Fibroblast of skin of scalp (primary cell): Measurements from ENCODE around the gene LDLRAD4.
A peak's percentile ranks its signal among the peaks of the same experiment; 100 is the strongest.

Experiments used
- DNase-seq: peaks from one replicate; pipeline ENCODE4 v3.0.0-alpha.2; 2013

LDLRAD4 gene

DNA sequence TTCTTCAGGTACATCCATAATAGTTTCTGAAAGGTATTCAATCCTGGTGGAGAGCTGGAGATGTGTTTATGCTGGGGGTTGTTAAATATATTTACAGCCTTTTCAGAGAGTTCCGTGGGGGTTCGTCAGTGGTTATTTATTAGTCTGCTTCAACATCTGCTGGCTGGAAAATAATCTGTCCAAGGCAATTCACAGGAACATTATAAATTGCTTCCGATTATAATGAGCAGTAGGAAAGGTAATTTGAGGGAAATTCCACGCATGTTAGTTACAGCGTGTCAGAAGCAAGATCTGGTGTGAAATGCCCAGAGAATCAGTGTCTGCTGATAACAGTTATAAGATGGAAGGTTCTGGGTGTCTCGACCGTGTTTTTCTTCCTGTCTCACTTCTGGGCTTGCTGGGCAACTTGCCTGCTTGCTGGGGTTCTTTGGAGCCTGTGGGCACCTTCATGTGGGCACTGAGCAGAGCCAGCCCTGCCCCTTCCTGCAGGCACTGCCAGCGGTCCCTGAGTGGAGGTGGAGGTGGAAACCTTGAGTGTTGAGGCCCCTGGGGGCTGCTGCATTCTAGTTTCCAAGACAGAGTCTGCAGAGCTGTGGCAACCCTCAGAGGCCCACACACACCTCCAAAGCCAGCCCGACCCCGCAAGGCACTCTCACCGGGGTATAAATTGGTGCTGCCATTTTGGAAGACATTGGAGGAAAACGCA, 322.1 kb downstream of the LDLRAD4 start:
- no peak for DNase-seq

DNA sequence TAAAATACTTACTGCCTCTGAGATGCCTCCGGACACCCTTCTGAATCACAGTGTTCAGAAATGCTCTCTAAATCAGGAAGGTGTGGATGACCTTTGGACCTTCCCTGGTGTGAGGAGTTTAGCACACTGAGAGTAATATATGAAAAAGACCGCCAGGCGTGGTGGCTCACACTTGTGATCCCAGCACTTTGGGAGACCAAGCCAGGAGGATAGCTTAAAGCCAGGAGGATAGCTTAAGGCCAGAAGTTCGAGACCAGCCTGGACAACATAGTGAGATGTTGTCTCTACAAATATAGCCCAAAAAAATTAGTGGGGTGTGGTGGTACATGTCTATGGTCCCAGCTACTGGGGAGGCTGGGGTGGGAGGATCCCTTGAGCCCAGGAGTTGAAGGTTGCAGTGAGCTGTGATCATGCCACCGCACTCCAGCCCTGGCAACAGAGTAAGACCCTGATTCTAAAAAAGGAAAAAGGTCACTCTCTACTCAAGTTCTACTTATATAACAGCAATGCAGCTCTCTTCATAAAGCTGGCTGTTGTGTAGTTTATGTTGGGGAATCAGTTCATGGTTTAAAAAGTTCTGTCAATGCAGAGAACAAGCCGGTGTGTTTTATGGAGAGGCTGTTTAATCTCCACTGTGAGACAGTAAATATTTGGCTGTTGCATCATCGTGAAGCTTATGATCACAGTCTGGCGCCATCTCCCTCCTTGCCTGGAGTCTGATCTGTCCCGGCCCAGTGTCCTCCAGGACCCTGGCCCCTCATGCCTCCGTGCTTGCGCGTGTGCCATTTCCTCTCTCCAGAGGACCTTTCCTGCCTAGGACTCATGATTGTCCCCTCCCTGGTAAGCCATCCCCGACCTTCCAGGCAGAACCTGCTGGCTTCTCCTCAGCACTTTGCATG, 323.3 kb downstream of the LDLRAD4 start:
- no peak for DNase-seq

DNA sequence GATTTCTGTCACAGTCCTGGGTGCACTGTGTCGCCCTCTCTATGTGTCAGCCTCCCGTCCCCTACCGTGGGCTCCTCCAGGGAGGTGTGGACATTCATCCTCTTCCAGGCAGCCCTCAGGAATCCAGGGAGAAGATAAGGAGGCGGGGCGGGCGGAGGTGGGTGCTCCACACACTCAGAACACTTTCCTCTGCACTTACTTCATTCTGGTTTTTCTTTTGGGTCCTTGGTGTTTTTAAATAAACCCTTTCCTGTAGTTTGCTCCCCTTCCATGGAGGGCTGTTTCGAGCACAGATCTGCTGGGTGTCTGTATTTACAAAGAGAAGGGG, 323.9 kb downstream of the LDLRAD4 start:
- no peak for DNase-seq

DNA sequence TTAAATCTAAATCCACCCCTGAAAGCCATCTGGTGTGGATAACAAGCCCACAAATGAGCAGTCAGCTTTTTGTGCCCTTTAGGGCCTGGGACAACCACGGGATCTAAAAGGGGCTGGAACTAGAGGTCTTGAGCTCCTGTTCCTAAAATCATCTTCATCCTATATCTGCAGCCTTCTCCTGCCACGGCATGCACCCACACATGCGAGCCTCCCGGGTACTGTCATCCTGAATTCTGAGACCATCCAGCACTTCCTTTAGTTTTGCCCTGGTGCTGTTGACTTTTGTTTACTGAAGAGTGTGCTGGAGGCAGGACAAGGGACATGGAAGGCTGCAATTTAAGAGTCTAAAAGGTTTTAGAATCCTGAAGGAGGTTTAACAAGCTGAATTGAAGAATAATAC, 324.6 kb downstream of the LDLRAD4 start:
- DNase-seq, result no peak

DNA sequence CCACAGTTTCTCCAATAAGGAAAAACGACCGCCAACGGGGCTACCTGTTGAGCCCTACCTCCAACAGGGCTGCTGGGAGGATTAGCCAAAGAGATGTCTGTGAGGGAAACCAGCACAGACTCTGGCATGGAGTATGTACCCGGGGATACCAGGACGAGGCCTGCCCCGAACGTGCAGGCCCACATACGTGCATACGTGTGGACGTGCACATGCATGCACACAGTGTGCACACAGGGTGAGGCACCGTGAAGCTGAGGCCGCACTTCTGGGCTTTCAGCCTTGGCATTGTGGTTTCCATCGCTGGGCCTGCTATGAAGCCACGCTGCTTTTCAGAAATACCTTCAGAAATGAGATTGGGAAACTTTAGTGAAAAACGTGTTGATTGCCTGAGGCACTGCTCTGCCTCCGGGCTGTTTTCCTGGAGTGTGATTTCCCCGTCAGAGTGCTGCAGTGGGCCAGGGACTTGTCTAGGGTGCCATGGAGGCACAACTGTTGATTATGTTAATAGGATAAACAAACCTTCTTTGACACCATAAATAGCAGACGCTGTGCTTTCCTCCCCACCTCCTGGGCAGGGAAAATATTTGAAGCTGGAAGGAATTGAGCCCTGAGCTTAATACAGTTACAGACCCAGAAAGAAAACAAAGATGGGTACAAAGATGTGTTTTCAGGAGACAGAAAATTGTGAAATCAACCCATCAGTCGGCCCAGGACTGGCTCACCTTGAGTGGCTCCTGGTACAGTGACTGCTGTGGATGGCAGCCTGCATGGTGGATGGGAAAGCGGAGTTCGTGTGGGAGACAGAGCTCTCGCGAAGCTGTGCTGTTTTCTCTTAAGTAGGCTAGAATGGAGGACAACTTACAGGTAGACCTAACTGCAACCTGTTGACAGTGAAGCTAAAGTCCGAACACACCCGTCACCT, 325.5 kb downstream of the LDLRAD4 start:
- DNase-seq, result no peak

DNA sequence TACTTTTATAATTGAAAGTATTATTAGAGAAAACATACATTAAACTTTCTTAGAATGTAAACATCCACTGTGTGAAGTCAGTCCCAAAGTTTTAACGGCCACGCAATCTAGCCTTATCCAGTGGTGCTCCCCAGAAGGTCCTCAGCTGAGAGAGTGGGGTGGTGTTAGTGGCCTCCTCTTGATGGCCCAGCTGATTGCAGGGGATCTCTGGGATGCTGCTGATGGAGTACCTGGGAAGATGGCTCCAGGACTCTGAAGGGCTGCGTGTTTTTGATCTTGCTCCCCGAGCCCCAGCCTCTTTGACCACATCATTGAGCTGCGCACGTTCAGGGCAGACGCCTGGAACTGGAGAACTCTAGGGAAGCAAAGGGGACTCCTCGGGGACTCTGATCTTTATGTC, 326.4 kb downstream of the LDLRAD4 start:
- DNase-seq, result no peak

DNA sequence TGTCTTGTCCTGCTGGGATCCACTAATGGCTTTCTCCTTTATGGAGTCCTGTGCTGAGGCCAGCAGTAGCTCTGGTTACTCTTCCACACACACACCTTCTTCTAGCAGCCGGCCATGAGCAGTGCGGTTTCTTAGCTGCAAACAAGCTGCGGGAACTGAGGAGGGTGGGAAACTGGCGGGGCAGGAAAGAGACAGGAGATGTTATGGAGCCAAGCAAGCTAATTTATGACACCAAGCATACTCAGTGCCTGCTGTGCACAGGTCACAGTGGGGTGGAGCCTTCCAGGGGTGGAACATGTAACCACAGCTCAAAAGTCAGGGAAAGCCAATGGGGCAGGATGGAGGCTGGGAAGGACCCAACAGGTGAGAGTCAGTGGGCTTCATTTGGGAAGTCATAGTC, 327.0 kb downstream of the LDLRAD4 start:
- no peak for DNase-seq

DNA sequence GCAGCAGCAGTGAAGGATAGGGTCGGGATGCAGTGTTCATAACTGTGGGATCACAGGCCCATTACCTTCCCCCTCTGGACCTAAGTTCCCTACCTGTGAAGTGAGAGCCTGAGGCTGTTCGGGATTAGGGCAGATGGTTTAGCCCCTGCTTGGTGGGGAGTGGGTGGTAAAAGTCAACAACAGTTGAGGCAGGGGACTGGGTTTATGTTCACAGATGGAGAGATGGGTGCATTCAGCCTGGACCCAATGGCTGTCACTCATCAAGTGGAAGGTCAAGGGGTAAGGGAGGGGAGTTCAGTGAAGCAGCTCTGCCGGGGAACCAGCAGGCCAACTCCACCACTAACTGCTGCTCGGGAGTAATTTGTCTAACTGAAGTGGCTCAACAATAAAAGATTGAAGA, 327.4 kb downstream of the LDLRAD4 start:
- no peak for DNase-seq

DNA sequence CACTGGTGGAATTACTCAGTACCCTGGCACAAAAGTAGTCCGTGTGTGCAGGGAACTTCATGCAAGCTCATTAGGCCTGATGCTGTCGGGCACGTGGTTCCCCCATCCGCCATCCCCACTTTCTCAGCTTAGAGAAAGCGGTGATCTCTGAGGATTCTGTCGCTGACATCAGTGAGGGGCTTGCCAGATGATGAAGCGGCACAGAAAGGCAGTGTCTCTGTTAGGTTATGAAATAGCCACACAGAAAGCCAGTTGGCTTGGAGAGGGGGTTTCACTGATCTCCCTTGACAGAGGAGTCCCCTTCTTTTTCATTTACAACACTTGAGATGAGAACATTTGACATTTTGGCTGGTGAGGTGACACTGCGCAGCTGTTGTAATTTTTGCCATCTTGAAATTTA, 328.1 kb downstream of the LDLRAD4 start:
- DNase-seq, result no peak

DNA sequence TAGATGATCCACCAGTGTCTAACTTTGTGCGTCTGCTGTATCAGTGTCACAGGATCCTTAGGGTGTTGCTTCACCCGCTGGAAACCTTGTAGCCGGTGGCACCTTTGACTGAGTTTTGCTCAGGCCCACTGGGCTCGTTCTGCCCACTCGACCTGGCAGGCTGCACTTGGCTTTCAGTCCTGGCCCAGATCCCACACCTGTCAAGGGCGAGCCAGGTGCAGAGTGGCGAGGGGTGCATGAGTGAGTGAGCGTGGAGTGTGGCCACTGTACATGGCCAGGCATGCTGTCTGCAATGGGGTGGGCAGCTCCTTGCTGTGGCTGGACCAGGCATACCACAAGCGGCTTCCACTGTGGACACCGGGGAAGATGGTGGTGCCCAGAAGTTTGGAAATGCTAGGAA, 328.8 kb downstream of the LDLRAD4 start:
- no peak for DNase-seq

DNA sequence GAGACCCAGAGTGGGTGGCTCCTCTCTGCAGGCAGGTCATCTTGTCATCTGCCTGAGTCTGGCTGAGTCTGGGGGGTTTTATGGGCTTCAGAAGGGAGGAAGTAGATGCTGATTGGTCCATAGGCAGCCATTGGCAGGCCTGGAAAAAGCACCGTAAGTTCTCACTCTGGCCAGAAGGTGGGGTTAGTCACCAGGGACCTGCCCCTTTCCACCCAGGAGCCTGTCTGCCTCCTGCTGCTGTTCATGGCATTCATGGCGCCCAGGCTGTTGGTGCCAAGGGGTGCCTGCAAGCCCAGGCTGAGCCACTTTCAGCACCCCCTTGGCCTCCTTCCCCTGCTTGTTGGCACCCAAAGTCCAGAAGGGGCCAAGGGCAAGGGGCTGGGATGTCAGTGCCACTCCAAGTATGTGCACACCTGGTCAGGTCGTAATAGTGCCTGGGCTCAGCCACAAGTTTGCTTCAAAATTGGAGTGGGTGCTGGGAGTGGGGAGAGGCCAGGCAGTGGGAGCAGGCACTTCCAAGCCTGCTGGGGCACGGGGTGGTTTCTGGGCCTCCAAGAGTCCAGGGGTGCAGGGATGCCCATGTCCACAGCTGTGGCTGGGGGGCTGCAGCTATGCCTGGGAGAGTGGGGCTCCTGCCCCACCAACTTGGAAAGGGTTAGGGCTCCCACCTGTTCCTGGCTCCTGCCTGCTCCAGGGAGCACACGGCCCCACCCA, 329.7 kb downstream of the LDLRAD4 start:
- no peak for DNase-seq

DNA sequence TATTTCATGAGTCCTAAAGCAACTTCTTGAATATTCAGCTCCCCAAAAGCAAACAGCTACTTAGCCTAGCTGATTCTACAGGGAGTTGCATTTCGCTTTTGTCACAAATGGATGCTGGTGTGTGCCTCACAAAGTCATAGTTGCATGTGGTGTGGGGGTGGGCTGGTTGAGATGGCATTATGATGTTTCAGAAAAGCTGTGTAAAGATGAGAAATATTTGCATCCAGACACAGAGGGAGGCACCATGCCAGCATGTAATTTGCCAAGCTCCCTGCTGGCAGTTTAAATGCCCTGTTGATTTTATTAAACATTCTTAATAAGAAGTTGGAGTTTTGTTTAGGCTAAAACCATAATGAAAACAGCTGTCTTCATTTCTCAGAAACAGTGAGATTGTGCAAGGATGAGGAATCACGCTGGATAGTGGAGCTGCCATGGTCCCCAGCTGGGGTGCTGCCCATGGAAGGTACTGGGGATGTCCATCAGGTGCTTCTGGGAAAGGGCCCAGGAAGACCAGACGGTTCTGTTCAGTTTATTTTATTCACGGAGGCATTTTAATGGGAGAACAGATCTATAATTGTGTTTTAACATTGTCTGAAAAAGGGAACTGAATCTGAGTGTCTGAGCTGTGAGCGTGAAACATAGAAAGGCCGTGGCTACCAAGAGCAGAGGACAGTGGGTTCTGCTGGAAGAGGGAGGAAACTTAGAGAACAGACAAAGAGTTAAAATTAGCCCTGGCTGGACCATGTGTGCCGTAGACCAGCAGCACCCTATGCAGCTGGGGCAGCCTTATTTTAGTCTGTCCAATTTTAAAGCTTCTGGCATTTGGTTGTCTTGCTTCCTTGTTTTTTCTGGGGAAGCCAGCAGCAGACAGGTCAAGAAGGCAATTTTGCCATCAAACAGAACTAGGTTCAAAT, 330.7 kb downstream of the LDLRAD4 start:
- DNase-seq, result peak; percentile 7

DNA sequence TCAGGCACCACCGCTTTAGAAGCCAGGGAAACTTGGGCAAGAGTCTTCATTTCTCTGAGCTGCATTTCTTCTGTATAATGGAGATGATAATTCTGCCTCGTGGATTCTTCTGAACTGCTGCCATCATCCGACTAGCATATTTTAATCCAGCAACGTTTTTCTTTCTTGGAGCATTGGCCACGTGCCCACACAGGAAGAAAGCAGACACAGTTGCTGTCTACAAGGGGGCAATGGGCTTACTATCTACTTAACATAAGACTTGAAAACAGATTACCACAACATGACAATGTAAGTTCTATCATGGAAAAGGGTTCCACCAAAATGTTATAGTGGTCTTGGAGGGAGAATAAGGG, 331.3 kb downstream of the LDLRAD4 start:
- peak; percentile 15 for DNase-seq

DNA sequence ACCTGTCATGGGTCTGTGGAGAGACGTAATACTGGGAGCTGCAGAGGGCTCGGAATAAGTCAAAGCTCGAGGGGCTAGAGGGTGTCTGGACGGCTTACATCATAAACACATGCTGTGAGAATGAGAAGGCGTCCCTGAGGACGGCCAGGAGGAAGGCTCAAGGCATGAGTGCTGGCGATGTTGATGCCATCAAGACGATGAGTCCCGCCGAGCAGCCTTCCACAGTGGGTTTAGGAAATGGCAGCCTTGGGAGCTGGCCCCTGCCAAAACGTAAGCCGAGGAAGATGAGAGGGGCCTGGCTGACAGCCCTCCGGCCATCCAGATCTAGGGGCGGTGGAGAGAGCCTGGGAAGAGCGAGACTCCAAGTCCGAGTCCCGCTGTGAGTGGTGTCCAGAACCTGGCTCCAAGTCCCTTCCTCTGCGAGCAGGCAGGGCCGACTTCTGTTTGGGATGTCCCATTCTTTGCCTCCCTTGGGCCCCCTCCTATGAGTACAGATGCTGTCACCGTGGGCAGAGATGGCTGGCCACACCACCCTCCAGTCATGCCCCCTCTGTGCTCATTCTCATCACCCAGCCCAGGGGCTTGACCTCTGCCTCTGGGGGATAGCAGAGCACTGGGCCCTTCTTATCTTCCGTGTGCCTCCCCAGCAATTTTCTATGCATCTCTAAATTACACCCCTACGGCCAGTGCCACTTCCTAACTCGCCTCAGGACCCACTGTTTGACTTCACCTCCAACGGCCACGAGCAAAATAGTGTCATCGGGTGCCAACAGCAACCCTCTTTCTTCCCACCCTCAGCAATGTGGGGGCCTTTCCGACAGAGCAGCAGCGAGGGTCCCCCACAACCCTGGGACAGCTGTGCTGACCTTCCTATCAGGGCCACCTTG, 332.1 kb downstream of the LDLRAD4 start:
- no peak for DNase-seq

DNA sequence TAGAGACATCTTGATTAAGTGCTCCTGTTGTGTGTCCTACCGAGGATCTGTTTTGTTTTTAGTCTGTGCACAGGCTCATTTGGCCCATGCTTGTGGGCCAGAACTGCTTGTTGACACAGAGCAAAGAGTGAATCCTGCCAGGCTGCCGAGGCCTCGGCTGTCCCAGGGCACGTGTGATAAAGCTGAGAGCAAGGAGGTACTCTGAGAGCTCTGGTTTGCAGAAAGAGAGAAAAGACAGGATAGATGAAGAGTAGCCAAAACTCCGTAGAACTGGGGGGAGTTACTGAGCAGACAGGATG, 332.7 kb downstream of the LDLRAD4 start:
- DNase-seq, result no peak

DNA sequence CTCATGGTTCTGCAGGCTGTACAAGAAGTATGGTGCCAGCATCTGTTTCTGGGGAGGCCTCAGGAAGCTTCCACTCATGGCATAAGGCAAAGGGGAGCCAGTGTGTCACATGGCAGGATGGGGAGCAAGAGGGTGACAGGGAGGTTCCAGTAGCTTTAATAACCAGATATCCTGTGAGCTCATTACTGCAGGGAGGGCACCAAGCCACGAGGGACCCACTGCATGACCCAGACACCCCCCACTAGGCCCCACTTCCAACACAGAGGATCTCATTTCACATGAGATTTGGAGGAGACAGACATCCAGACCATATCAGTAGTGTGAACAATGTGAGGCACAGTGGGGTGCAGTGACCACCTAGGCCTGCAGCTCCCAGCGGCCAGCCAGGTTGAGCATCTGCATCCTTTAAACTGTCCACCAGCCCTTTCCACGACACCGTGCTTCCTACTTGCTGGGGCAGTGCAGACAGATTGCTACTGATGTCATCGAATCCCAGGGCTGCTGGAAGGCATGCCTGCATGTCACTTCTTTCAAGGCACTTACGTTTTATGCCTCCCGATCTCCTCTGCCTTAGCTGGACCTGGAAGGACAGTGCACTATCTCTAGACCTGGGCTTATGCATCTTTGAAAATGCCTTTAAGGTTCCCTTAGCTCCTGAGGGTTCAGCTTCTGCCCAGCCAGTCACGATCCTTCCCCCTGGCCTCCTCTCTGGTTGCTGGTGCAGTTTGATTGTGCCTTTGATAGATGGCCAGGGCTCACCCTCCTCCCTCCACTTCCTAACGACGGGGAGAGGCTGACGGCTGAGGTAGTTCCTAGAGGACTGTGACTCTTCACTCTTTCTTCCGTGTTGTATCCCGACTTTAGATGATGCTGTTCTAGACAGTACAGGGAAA, 333.5 kb downstream of the LDLRAD4 start:
- DNase-seq, result no peak

DNA sequence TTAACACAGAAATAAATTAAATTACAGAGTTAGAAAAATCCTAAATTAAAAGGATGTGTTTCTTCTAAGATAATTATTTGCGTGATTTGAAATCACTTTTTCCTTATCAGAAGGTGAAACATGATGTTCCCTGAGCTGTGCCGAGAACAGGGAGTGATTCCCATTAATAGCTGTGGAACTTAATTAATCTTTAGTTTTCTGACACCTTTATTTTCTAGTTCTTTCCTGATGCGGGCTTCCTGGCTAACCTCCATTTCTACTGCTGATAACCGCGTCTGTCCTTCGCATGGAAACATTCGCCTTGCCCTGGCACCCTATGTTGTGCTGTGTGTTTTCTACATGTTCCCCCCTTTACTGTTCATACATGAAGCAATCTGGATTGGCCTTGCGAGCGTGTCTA, 334.9 kb downstream of the LDLRAD4 start:
- no peak for DNase-seq

DNA sequence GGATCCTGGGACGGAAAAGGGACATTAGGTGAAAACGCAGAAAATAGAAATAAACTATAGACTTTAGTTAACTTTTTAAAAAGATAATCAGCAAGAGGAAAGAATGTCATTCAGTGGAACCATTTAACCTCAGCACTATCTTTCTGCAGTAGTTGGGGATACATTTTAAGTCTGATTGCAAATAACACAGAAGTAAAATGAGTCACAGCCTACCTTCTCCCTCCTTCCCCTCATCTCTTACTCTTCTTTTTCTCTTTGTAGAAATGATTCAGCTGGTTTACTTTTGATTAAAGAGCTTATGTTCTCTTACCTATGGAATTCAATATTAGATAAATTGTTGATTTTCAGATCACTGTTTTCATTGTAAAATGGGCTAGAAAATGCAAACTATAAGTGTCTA, 336.6 kb downstream of the LDLRAD4 start:
- no peak for DNase-seq

DNA sequence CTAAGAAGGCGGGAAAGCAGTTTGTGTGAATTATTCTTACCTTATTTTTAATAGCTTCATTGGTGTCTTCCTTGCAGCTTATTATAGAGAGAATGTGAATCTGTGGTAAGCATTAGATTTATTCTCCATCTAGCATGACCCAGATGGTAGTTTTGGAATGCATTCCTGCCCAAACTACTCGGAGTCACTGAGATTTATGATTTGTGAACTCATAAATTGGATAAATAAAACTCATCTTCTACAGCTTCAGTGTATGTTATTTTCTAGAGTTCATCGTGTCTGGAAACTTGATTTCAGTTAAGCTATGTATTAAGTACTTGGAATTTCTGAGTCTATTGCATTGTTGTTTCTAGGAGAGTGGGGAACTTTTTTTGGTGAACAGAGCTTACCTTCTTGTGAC, 337.3 kb downstream of the LDLRAD4 start:
- no peak for DNase-seq

DNA sequence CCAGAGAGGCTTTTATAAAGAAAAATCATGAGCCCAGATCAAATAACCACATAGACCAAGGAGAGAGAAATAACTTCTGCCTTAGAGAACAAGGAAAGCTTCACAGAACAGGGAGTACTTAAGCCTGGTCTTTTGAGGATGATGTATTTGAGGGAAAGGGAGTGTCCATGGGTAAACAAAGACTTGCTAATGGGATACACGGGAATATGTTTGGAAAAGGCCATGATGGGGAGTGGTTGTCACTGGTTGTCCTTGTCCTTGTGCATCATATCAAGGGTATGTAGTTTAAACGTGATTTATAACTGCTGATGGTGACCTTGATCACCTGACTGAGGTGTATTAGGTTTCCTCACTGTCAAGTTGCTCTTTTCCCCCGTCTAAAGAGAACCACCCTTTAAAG, 337.9 kb downstream of the LDLRAD4 start:
- DNase-seq, result no peak
